WTC11 (cell line): ENCODE measurements around the gene BAG2.

ENCODE experiments used
- ATF2 ChIP-seq: sonication (generic); formaldehyde crosslinking; IDR thresholded peaks from 2 replicates; pipeline ENCODE4 v1.8.1; 2022; ENCODE audit warnings: low read depth, missing genetic modification reagents, borderline replicate concordance
- CREB1 ChIP-seq: sonication (generic); formaldehyde crosslinking; IDR thresholded peaks from 2 replicates; pipeline ENCODE4 v1.8.0; 2023; ENCODE audit warnings: mild to moderate bottlenecking, missing genetic modification reagents
- FOXJ3 ChIP-seq: sonication (generic); formaldehyde crosslinking; IDR thresholded peaks from 2 replicates; pipeline ENCODE4 v1.9.0; 2021; ENCODE audit warnings: missing genetic modification reagents, mild to moderate bottlenecking, borderline replicate concordance
- GABPB1 ChIP-seq: sonication (generic); formaldehyde crosslinking; IDR thresholded peaks from 2 replicates; pipeline ENCODE4 v1.8.1; 2023; ENCODE audit warnings: mild to moderate bottlenecking, missing genetic modification reagents
- NR3C1 ChIP-seq: sonication (generic); formaldehyde crosslinking; conservative IDR thresholded peaks from 2 replicates; pipeline ENCODE4 v1.8.1; 2023; ENCODE audit warnings: low read depth, mild to moderate bottlenecking, missing genetic modification reagents
- TCF7 ChIP-seq: sonication (generic); formaldehyde crosslinking; IDR thresholded peaks from 2 replicates; pipeline ENCODE4 v1.8.0; 2022; ENCODE audit warnings: mild to moderate bottlenecking, low read depth, missing genetic modification reagents, moderate library complexity
- TF ChIP-seq, protein P1 (sequence below): fragments of 200-600 bp; IDR thresholded peaks from 2 replicates; pipeline ENCODE4 v1.8.0; 2022; ENCODE audit warnings: antibody characterized with exemption
- TF ChIP-seq, protein P2 (sequence below): sonication (generic); formaldehyde crosslinking; IDR thresholded peaks from 2 replicates; pipeline ENCODE4 v1.8.1; 2023; ENCODE audit warnings: mild to moderate bottlenecking, missing genetic modification reagents

- TF ChIP-seq GABPB1 (no peak), FOXJ3 (CRISPR knock-in tag) (no peak), CREB1 (CRISPR knock-in tag) (no peak), NR3C1 (no peak), ATF2 (CRISPR knock-in tag) (no peak), TCF7 (CRISPR knock-in tag) (no peak)
- TF ChIP-seq, protein P1, sequence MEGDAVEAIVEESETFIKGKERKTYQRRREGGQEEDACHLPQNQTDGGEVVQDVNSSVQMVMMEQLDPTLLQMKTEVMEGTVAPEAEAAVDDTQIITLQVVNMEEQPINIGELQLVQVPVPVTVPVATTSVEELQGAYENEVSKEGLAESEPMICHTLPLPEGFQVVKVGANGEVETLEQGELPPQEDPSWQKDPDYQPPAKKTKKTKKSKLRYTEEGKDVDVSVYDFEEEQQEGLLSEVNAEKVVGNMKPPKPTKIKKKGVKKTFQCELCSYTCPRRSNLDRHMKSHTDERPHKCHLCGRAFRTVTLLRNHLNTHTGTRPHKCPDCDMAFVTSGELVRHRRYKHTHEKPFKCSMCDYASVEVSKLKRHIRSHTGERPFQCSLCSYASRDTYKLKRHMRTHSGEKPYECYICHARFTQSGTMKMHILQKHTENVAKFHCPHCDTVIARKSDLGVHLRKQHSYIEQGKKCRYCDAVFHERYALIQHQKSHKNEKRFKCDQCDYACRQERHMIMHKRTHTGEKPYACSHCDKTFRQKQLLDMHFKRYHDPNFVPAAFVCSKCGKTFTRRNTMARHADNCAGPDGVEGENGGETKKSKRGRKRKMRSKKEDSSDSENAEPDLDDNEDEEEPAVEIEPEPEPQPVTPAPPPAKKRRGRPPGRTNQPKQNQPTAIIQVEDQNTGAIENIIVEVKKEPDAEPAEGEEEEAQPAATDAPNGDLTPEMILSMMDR, result no peak
- TF ChIP-seq, protein P2, sequence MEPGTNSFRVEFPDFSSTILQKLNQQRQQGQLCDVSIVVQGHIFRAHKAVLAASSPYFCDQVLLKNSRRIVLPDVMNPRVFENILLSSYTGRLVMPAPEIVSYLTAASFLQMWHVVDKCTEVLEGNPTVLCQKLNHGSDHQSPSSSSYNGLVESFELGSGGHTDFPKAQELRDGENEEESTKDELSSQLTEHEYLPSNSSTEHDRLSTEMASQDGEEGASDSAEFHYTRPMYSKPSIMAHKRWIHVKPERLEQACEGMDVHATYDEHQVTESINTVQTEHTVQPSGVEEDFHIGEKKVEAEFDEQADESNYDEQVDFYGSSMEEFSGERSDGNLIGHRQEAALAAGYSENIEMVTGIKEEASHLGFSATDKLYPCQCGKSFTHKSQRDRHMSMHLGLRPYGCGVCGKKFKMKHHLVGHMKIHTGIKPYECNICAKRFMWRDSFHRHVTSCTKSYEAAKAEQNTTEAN (CRISPR knock-in tag), result no peak
Measured at GRCh38 chr6:57159127-57159526, 13.0 kb upstream of the BAG2 start.
